HG03139 (cell line): ENCODE data around the gene FGD3.
"Not testable (repeated sequence)": the region's sequence is repeated elsewhere in the genome, so short reads cannot be mapped to it uniquely, and the experiment has no call there.

Experiments used
- ATAC-seq: cut with Tn5 transposase; IDR thresholded peaks from one replicate; pipeline ENCODE4 v1.9.1; 2021; ENCODE audit not compliant: unreplicated experiment

The FGD3 gene, protein sequence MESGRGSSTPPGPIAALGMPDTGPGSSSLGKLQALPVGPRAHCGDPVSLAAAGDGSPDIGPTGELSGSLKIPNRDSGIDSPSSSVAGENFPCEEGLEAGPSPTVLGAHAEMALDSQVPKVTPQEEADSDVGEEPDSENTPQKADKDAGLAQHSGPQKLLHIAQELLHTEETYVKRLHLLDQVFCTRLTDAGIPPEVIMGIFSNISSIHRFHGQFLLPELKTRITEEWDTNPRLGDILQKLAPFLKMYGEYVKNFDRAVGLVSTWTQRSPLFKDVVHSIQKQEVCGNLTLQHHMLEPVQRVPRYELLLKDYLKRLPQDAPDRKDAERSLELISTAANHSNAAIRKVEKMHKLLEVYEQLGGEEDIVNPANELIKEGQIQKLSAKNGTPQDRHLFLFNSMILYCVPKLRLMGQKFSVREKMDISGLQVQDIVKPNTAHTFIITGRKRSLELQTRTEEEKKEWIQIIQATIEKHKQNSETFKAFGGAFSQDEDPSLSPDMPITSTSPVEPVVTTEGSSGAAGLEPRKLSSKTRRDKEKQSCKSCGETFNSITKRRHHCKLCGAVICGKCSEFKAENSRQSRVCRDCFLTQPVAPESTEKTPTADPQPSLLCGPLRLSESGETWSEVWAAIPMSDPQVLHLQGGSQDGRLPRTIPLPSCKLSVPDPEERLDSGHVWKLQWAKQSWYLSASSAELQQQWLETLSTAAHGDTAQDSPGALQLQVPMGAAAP

DNA sequence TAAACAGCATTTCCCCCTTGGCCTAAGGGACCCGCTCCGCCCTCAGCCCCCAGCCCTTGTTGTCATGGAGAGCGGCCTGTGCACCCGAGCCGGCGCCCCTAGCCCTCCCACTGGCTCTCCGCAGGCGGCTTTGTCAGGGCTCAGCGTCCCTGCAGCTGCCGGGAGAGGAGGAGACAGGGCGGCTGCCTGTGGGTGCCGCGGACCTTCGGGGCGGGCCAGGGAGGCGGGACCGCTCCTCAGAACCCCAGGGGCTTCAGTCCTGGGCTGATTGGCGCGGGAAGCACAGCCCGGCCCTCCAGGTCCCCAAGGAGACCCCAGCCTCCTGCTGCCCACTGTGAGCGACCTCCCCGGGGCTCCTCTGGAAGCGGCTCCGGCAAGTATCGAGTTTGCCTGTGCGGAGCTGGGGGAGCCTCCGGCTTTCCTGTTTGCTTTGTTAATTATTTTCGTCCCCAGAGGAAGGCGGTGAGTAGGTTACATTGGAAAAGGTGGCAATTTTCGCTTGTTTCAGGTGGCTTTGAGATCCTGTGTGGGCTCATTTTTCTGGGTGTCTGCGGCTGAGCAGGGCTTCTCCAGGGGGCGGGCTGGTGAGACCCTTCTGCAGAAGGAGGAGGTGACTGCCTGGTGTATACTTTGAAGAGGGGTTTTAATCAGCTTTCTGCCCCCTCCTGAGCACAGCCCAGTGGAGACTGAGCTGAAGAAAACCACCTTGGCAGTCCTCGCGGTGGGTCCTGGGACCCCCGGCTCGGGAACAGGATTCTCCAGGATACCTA, at the start of gene FGD3:
TSS of gene FGD3 (plus strand) at position 256 of the 770 bp plus-strand sequence. CDS start 28,734 bp downstream, outside the sequence.
- ATAC-seq: no peak

DNA sequence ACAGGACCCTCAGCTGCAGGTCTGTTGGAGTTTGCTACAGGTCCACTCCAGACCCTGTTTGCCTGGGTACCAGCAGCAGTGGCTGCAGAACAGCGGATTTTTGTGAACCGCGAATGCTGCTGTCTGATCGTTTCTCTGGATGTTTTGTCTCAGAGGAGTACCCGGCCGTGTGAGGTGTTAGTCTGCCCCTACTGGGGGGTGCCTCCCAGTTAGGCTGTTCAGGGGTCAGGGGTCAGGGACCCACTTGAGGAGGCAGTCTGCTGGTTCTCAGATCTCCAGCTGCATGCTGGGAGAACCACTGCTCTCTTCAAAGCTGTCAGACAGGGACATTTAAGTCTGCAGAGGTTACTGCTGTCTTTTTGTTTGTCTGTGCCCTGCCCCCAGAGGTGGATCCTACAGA, 42.2 kb upstream of the FGD3 start:
- ATAC-seq: not testable (repeated sequence)

DNA sequence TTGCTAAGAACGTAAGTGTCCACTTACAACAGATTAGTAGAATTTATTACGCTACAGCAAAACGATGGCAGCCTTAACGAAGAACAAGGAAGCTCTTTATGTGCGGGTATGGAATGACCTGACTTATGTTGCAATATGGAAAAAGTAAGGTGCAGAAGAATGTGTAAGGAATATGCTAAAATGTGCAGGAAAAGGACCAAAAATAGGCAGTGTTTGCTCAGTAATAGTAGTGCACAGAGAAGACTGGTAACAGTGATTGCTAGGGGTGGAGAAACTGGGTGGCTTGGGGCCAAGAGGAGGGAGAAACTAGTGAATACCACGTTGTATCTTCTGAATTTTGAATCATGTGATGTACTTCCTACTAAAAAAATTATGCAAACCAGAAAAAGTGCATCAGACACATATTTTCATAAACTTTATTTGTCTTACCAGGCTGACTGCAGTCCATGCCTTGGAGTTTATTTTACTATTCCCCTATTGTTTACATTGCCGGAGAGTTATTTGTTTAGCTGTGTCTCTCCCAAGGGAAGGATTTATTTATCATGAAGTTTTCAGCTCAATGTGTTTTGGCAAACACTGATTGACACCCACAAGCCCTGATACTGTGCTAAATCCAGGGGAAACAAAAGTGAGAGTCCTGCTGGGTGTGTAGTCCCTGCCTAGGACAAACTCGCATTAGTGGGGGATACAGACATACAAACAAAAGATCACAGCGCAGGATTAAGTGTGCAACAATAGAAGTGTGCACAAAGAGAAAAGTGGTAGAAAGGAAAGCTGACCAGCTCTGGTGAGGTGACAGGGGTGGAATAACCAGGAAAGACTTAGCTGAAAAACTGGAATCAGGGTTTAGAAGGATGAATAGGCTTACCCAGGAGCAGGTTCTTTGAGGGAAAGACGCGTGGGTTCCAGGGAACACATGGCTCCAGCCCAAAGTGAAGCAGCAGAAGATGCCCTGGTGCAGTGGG, 35.5 kb upstream of the FGD3 start:
- no peak for ATAC-seq

DNA sequence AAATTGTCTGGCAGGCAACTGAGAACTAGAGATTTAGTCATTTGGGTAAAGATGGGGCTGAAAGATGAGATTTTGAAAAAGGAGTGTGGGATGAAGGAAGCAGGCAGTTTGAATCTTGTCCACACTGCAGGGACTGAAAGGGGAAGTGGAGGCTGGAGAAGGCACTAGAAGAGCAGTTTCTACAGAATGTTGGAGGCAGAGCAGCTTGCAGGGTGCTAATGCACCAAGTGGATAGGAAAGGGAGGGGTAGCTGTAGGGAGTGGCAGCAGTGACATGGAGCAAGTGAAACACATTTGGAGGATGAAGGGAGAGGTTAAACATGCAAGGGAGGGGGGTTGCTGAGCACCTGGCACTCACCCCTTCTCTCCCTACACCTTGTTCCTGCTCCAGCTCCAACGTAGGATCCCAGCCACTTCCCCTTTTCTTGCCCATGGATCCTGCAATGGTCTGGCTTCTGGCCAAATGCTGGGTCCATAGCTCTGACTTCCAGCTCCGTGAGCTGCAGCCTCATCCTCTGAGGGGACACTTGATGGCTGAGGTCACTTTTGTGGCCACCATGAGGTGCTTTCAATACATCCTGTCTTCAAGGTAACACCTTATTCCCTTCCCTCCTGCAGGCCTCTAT, 30.0 kb upstream of the FGD3 start:
- no peak for ATAC-seq

DNA sequence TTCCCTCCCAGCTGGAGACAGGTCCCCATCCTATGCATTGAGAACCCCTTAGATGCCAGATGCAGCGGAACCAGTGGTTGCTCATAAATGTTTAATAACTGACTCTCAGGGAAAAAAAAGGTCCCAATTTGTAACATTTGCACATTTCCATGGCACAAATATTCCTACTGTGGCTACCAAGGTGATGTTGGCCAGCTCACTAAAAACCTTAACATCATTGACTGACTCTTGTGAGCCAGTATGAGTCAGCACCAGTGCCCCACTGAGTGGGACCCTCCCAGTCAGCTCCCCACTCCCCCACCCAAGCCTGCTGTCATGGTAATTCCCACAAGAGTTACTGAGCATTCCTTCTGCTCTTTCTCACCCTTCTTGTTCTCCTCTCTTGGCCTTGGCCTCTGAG, 26.9 kb upstream of the FGD3 start:
- ATAC-seq: no peak

DNA sequence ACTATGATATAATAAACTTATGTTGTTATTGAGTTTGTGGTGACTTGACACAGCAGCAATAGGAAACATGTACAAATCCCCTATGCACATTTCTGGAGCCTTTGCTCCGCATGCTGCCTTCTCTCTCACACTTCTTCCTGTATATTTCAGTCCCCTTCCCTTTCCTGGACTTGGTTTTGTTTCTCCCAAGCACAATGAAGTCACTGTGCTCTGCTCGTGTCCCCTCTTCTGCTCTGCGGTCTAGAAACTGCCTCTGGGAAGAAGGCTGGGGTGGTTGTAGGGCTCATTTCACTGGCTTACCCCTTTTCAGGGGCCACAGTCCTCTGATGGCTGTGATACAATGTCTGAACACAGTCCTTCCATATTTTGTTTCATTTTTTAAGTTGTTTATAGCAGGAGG, 15.7 kb upstream of the FGD3 start:
- no peak for ATAC-seq

DNA sequence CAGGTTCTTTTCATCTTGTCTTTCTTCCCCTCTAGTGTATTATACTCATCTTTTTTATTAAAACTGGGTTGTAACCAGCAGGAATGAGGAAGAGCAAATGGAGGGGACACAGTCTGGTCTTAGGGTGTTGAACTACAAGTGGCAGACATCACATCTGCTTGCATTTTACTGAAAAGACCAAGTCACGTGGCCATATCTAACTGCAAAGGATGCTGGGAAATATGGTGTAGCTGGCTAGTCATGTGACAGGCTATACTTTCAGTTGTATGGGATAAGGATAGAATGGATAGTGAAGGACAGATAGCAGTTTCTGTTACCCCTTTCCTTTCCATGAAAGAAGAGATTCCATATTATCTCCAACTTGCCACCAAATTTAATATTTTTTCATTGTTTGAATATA, 13.0 kb upstream of the FGD3 start:
- no peak for ATAC-seq

DNA sequence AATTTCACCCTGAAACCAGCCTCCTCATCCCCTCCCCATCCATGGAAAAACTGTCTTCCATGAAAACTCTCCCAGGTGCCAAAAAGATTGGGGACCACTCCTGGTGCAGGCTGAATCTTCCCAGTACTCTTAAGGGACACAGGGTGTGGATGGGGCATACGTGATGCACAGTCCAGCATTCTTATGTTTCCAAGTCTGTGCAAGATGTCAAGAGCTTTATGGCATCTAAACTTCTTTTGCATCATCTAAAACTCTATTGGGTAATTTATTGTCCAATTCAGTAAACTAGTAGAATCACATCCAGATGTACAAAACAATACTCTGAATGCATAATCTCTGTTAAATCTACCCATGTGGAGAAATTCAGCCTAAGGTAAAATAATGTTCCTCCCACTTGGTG, 9.3 kb upstream of the FGD3 start:
- ATAC-seq: no peak

DNA sequence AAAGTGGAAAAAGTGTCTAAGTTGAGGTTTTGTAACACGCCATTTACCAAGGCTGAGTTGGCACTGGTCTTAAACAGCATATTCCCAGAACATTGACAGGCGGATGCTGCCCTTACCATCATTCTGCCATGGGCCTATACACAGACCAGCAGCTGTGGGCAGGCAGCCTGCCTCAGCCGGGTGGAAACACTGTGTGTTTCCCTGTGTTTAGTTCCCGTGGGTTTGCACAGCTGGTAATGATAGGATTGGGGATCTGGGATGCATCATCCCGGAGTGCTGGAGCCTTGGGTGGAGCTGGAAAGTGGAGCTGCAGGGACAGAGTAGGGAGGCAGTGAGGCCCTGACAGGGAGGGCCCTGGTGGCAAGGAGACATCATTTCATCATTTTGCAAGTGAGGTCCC, 5.5 kb upstream of the FGD3 start:
- no peak for ATAC-seq

DNA sequence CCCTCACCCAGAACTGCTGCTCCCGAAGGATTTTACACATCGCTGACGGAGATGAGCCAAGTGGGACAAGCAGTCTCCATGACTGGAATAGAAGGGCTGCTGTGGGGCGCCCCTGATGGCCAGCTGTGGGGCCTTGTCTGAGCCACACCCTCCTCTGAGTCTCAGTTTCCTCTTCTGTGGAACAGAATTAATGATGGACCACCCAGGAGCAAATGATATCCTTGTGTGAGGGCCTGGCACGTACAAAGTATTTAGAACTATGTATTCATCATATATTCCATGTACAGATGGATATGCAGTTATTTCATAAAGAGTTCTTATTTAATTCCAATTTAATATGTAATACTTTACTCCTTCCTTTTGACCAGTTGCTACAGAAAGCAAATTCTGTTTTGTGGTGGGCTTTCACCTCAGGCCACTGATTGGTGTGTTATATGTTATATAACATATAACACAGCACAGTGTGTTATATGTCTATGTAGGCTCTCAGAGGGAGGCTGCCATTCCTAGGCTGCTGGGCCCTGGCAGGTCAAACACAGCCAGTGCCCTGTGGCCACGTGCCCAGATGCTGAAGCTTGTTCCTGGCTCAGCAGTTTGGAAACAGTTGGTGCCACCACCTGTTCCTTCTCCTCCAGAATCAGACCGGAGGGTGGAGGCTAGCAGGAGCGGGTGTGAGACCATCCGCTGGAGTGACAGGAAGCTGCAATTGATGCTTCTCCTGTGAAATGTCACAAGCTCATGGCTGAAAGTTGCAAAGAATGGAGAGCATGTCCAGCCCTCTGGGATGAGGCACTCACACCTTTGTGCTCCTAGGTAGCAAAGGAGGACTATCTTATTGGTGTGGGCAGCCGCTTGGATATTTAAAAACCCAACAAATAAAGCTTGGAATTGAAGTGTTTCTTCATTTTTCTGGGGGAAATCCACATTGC, 4.4 kb upstream of the FGD3 start:
- ATAC-seq: no peak

DNA sequence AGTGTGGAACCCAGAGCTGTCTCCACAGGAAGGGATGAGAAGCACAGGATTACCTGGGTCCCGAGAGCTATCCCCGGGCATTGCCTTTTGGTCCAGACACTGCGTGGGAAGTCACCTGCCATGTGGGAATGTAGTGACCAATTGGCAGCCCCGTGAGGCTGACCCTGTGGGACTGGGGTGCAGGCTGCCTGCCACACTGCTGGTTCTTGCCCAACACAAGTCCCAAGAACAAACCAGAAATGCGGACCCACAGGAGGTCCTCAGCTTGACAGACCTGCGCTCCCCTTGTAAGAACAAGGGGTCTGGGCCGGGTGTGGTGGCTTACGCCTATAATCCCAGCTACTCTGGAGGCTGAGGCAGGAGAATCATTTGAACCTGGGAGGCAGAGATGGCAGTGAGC, 2.4 kb upstream of the FGD3 start:
- no peak for ATAC-seq

DNA sequence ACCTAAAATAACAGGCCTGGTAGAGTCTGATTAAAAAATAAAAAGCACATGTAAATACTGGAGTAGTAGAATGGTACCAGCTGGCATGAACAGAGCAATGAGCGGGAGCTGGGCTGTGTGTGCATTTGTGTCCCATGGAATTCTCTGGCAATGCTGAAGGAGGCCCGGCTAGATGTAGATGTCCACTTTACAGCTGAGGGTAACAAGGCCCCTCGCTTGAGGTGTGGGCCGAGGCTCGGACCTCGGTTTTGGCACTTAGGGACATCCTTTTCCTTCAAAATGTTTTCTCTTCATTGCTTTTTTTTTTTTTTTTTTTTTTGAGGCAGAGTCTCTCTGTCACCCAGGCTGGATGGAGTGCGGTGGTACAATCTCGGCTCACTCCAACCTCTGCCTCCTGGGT, 1.5 kb upstream of the FGD3 start:
- ATAC-seq: no peak

DNA sequence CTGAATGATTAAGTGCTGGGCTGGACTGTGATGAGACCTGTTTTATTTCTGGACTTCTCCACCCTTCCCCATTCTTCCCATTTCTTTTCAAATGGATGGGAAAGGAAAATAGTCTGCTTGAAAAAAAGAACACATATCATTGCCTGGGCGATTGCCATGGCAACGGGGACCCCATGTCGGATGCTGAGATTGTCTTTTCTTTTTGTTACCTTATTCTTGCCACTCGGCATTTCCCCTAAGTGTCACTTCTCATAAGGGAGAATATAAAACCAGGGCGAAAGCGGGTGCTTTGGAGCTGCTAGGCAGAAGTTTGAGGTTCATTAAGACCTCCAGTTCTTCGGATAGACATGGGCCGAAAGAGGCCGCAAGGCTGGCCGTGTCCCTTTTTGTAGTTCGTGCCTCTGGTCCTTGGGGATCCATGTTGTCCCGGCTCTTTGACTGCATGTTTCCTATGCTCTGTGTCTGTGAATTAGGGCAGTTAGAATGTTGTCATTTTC, 763 bp downstream of the FGD3 start:
- no peak for ATAC-seq

DNA sequence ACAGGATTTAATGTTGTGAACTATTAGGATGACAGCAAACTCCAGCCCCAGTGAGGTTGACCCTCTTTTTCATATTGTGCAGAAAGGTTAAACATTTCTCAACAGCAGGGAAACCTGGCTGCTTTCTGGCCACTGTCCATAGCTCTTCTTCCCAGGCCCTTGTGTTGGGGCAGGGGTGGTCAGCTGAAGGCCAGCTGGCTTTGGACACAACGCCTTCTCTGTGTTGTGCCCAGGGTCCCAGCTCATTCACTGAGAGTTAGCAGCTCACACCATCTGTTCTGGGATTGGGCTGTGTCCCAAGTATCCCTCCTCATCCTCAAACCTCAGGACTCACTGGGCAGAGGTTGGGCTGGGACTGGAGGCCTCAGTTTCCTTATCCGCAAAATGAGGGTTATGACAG, 1.3 kb downstream of the FGD3 start:
- no peak for ATAC-seq

DNA sequence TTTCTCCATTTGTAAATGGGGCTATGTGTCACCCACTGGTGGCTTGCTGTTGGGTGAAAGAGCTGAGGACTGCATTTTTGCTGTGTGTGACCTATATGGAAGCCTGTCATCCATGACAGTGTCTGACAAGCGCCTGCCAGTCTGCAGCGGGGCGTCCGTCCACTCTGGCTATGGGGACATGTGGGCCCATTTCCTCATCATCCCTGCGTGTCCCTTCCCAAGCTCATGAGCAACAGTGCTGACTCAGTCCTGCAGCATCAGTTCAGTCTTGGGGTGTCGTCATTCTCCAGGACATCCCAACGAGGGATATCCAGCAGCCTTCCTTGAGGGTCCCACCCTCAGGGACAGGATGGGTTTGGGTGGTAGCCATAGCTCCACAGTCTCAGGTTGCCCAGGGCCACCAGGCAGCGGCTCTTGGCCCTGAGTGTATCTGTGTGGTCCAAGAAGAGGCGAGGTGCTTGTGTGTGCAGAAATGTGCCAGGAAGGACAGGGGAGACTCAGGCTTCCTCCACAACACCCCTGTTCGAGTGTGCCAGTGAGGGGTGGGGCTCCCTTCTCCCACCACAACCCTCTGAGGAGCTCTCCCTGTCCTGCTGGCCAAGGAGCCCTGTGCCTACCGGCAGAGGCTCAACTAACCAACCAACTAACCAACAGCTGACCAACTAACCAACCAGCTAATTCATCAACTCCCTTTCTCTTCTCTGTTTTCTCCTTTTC, 2.1 kb downstream of the FGD3 start:
- ATAC-seq: no peak

DNA sequence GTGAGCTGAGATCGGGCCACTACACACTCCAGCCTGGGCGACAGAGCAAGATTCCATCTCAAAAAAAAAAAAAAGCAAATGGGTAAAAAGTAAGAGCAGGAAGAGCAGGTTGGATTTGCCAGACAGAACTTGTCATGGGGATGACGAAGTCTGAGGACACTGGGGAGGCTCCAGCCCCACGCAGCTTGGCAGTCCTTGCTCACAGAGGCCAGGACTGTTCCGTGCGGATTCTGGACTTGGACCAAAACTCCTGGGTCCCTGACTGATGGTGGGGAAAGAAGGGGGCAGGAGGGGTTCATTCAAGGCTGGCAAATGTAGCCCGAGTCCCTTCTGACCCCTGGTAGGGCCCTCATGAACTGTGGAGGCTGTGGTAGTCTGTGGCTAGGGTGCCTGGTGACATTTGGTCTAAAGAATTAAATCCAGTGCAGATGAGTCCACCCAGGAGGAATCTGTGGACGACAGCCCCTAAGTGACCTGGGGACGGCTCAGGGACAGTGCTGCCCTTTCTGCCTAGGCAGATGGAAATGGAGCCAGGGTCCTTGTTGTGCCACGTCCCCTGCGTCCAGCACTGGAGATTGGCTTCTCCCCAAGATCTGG, 3.1 kb downstream of the FGD3 start:
- ATAC-seq: no peak

DNA sequence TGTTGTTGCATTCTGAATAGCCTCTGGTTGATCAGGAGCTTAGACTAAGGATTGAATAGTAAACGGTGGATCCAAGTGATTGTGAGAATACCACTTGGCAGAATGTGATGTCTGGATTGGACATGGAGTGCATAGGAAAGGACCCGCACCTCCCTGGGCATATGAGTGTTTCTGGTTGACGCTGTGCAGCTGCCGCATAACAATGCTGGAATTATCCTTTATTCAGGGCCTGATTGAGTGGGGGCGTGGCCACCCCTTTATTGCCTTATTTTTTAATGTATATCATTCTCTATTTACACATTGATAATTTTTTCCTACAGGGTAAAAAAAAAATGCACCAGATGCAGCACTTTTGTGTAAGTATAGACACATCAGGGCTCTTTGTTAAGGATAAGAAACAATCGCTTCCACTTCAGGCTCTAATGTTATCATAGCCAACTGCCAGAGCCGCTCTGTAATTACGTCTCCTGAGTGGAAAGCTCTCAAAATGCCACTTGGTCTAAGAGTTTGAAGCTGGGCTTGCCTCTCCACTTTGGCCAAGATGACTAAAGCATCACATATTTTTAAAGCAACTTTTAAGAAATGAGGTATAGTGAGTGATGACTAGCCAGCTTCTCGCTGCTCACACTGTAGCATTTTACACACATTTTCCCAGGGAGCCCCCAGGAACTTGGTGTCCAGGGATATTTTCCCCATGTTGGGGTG, 5.7 kb downstream of the FGD3 start:
- no peak for ATAC-seq
